HEK293T (cell line): ENCODE measurements around the gene BNIPL.

ENCODE experiments used
- BHLHE40 ChIP-seq: fragments of 450-650 bp; IDR thresholded peaks from 2 replicates; pipeline ENCODE4 v1.6.1; 2016; ENCODE audit warnings: mild to moderate bottlenecking, moderate library complexity, borderline replicate concordance
- ELF4 ChIP-seq: fragments of 450-650 bp; IDR thresholded peaks from 2 replicates; pipeline ENCODE4 v1.6.1; 2017; ENCODE audit warnings: antibody characterized with exemption
- FOXA1 ChIP-seq: fragments of 450-650 bp; IDR thresholded peaks from 2 replicates; pipeline ENCODE4 v1.6.1; 2016; ENCODE audit warnings: mild to moderate bottlenecking
- FOXM1 ChIP-seq: fragments of 450-650 bp; IDR thresholded peaks from 2 replicates; pipeline ENCODE4 v1.6.1; 2017; ENCODE audit warnings: mild to moderate bottlenecking, borderline replicate concordance
- SP1 ChIP-seq: fragments of 450-650 bp; IDR thresholded peaks from 2 replicates; pipeline ENCODE4 v1.6.1; 2017
- SUZ12 ChIP-seq: fragments of 450-650 bp; IDR thresholded peaks from 2 replicates; pipeline ENCODE4 v1.6.1; 2016; ENCODE audit warnings: mild to moderate bottlenecking
- TF ChIP-seq, protein P1 (sequence below): fragments of 450-650 bp; IDR thresholded peaks from 2 replicates; pipeline ENCODE4 v1.6.1; 2016

DNA sequence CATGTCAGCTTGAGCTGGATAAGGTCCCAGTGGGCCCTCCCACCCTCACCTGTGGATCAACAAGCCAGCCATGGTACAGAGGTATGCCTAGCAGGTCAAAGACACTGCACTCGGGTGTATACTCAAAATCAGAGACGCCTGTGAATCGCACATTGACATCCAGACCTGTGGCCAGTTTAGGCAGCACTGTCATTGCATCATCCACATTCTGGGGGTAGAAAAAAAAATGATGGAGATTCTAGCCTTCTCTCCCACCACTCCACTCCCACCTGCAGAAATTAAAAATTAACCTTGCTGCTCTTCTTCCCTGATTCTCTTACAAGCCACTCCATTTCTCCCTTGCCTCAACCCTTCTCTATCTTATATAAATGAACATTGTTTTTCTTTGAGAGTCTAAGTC lies 36.0 kb upstream of the BNIPL start:
- TF ChIP-seq FOXM1, result no peak
- TF ChIP-seq FOXA1, result no peak
- TF ChIP-seq SUZ12, result no peak
- TF ChIP-seq SP1, result no peak
- no peak for TF ChIP-seq BHLHE40
- TF ChIP-seq, protein P1, sequence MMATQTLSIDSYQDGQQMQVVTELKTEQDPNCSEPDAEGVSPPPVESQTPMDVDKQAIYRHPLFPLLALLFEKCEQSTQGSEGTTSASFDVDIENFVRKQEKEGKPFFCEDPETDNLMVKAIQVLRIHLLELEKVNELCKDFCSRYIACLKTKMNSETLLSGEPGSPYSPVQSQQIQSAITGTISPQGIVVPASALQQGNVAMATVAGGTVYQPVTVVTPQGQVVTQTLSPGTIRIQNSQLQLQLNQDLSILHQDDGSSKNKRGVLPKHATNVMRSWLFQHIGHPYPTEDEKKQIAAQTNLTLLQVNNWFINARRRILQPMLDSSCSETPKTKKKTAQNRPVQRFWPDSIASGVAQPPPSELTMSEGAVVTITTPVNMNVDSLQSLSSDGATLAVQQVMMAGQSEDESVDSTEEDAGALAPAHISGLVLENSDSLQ, result no peak
- no peak for TF ChIP-seq ELF4
